ENCODE data around the gene AMN.

- TF ChIP-seq CTCF (IDR thresholded peaks at IDR 0.05), result no peak
- no peak for TF ChIP-seq POLR2A (IDR thresholded peaks at IDR 0.05)
Observed at GRCh38 chr14:102949801-102950451, 27.5 kb downstream of the AMN start.
